GM12891 (cell line): ENCODE measurements around the gene EFNB1.

Source experiments
- DNase-seq: peaks from one replicate; pipeline ENCODE4 v3.0.0; 2011; ENCODE audit warnings: low spot score; ENCODE audit not compliant: insufficient read length
- FAIRE-seq: peaks from 2 replicates; lab custom pipeline; 2011; peaks lifted over from hg19 to GRCh38; lab: Jason Lieb, UNC
- PAX5 ChIP-seq: IDR thresholded peaks from 2 replicates; pipeline ENCODE4 v1.6.1; 2011; ENCODE audit warnings: low read length, moderate library complexity, mild to moderate bottlenecking; ENCODE audit not compliant: insufficient read depth, severe bottlenecking
- POLR2A ChIP-seq: IDR thresholded peaks from 2 replicates; pipeline ENCODE4 v1.6.1; 2011; ENCODE audit warnings: low read depth, low read length, control low read depth
- POLR2AphosphoS5 ChIP-seq: IDR thresholded peaks from 2 replicates; pipeline ENCODE4 v1.6.1; 2011; ENCODE audit warnings: low read depth, low read length, control low read depth
- POU2F2 ChIP-seq: IDR thresholded peaks from 2 replicates; pipeline ENCODE4 v1.6.1; 2011; ENCODE audit warnings: low read depth, mild to moderate bottlenecking, control low read depth, low read length, moderate library complexity
- SPI1 ChIP-seq: IDR thresholded peaks from 2 replicates; pipeline ENCODE4 v1.6.1; 2011; ENCODE audit warnings: low read depth, low read length, control low read depth
- TAF1 ChIP-seq: IDR thresholded peaks from 2 replicates; pipeline ENCODE4 v1.6.1; 2011; ENCODE audit warnings: low read depth, low read length, control low read depth

EFNB1 gene

DNA sequence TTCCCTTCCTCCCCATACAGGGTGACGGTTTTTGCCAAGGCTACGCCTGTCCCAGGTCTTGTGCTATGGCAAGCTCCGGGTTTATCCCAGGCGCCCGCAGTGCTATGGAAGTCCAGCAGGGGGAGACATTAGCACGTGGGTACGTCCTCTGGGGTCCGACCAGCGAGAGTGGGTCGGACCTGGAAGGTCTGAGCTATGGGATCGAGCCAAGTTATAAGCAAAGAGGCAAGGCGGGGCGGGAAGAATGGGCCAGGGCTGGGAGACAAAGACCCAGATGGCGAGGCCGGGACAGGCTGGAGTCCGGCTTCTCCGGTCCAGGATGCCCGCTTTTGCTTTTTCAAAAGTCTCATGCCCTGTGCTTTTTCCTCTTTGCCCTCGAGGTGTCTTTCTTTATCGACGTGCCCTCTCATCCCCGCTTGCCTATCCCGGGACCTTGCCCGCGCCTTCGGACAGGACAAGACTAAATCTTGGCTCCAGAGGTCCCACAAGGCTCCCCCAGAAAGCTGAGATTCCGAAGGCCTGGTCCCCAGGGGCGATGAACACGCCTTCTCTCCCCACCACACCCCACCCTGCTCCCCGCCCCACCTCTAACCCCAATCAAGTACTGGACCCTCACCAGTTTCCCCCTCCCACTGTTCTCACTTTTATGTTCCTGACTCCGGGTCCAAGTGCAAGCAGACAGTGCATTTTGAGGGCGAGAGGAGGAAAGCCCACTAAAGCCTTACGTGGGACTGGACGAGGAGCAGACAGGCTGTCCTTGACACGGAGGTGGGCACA lies 785 bp upstream of the EFNB1 start:
- no peak for DNase-seq
- TF ChIP-seq TAF1 (no peak), SPI1 (no peak), POLR2A (no peak), PAX5 (no peak), POU2F2 (no peak)
- peak; percentile 55 for FAIRE-seq

- no peak for TF ChIP-seq TAF1
- TF ChIP-seq POLR2AphosphoS5: no peak
- TF ChIP-seq PAX5: no peak
- TF ChIP-seq SPI1: no peak
- no peak for TF ChIP-seq POU2F2
- DNase-seq (no peak), FAIRE-seq (no peak)
Observed at GRCh38 chrX:68829582-68830418, 979 bp downstream of the EFNB1 start.

DNA sequence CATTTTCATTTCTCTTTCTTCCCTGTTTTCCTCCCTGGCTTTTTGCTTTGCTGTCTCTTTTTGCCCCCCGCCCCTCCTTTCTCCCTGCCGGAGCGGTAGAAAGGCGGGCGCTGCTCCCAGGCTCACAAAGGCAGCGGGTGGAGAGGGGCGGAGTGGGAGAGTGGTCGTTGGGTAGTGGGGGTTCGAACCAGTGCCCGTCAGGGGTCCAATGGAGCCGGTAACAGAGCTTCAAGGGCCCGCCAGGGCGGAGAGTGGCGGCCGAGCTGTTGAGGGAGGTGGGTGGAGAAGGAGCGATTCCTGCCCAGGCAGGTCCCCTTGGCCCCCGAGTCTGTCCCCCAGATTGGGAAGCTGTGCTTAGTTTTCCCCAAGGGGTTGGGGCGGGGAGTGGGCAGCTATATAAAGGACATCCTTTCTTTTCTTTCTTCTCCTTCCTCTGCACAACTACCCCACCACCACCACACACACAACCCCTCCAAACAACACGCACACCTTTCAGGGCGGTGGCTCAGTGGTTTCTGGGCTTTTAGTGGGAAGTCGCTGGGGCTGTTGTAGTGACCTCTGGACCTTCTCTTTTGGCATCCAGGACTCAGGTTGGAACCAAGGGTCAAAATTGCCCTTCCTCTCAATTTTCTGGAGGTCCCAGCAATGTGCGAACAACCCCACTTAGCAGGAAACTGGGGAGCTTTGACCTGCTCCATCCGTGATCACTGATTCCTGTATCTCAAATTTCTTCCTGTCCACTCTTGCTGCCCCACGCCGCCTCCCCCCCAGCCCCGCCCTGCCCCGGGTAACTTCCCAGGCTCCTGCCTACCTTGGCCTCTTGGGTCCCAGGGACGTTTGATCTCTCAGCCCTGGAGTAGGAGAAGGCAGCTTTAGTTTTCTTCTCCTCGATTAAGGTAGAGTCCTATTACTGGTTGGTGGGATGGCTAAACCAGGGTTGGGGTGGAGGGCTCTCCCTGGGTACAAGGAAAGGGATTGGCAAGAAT lies 1.9 kb downstream of the EFNB1 start:
- DNase-seq (no peak), FAIRE-seq (no peak)
- no peak for TF ChIP-seq POU2F2
- no peak for TF ChIP-seq TAF1
- TF ChIP-seq PAX5: no peak
- TF ChIP-seq POLR2A: no peak
- TF ChIP-seq SPI1: no peak
- TF ChIP-seq POLR2AphosphoS5: no peak

DNA sequence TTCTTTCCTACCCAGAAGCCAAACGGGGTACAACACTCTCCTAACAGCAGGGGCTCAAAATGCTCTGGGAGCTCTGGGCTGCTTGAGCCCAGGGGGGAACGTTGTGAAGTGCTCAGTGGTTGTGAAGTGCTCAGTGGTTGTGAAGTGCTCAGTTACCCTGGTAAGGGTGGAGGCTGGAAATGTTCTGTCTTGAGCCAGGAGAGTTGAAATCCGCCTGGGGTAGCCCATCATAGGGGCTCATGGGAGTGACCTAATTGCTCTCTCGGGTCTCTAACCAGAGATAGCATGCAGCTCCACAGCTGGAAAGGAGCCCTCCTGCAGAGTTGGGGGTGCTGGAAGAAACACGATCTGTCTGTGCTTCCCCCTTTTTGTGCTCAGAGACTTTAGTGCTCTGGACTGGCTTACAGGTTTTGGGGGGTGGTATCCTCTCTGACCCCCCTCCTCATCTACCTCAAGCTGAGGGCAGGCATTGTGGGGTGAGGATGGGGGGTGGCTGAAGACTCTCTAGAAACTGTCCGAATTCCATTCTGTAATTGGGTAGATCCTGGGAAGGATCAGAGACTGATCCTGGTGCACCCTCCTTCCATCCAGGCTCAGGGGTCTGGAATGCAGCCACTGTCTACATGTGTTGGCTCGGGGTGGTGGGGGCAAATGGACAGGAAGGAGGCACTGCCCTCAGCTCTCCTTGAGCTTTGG lies 2.7 kb downstream of the EFNB1 start:
- TF ChIP-seq TAF1: no peak
- no peak for FAIRE-seq
- DNase-seq: no peak

- peak; percentile 88 for FAIRE-seq
- TF ChIP-seq SPI1 (peak; percentile 72), POLR2A (no peak), TAF1 (no peak), PAX5 (no peak), POU2F2 (no peak)
- DNase-seq: peak; percentile 42
Observed at GRCh38 chrX:68832101-68832416, 3.2 kb downstream of the EFNB1 start.

GRCh38 chrX:68832516-68833447 lies 4.0 kb downstream of the EFNB1 start:
- no peak for FAIRE-seq
- no peak for DNase-seq
- TF ChIP-seq SPI1 (no peak), TAF1 (no peak), POLR2A (no peak), POU2F2 (no peak), POLR2AphosphoS5 (no peak), PAX5 (no peak)

DNA sequence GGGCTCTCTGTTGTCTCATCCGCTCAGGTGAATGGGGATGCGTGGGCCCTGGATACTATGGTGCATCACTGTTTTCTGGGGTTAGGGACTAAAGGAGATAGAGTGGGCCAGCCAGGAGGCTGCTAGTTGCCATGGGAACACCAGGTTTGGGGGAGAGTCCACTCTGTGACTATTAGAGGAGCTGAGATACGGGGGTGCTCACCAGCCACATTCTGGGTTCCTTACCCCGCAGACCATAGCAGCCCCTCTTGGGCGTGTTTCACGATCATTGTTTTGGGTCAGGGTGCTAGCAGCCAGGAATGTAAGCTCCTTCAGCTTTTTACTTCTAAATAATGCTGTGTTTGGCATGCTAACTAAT lies 4.6 kb downstream of the EFNB1 start:
- FAIRE-seq (no peak), DNase-seq (no peak)
- TF ChIP-seq POU2F2 (no peak), POLR2A (no peak), PAX5 (no peak), TAF1 (no peak), SPI1 (no peak), POLR2AphosphoS5 (no peak)

GRCh38 chrX:68833855-68834331 lies 5.1 kb downstream of the EFNB1 start:
- no peak for DNase-seq
- no peak for FAIRE-seq

More at GRCh38 chrX:68833855-68834331, 5.1 kb downstream of the EFNB1 start:
- TF ChIP-seq POLR2AphosphoS5 (no peak), SPI1 (peak; percentile 50; the same call in 1 of the 2 replicates)
